GM08714 (cell line): ENCODE data around the gene TBC1D16.
"Not testable (repeated sequence)": the region's sequence is repeated elsewhere in the genome, so short reads cannot be mapped to it uniquely, and the experiment has no call there.

Experiments used
- H3K4me3 ChIP-seq: fragments of 200-500 bp; sonication (Bioruptor generic); 2 replicates; pipeline ENCODE4 v1.5.1; 2014; ENCODE audit warnings: mild to moderate bottlenecking, low read length, inconsistent platforms
- ZNF274 ChIP-seq: IDR thresholded peaks from 2 replicates; pipeline ENCODE4 v1.6.1; 2012; ENCODE audit warnings: mild to moderate bottlenecking, low read depth, low read length

The TBC1D16 gene

DNA sequence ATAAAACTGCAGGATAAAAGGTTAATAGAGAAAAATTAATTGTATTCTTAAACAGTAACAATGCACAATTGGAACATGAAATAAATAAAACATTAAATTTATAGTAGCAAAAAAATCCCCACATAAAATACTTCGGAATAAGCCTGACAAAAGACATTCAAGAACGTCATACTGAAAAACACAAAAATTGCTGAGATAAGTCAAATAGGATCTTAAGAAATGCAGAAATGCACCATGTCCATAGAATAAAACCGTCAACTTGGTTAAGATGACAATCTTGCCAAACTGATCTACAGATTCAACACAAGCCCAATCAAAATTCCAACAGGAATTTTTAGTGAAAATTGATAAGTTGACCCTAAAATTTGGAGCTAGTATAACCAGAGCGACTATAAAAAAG is 76.6 kb downstream of the TBC1D16 start:
- no peak overlapping the region for H3K4me3 ChIP-seq
- no peak for TF ChIP-seq ZNF274

DNA sequence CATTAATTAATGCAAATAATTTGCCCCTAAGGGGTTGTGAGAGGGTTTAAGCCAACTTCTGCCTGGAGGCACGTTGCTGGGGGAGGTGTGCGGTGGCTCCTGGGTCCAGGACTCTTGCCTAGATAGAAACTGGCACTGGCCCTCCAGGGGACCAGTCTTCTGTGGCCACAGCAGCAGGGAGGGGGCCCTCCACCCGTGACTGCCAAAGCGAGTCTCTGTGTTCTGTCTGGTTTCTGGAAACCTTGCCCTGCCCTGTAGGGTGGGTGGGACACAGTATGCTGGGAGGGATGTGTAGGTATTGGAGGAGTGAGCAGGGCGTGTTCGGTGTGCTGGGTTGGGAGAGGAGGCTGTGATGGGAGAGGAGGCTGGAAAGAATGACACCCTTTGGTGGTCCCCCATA is 78.8 kb downstream of the TBC1D16 start:
- no peak overlapping the region for H3K4me3 ChIP-seq
- TF ChIP-seq ZNF274 = no peak

DNA sequence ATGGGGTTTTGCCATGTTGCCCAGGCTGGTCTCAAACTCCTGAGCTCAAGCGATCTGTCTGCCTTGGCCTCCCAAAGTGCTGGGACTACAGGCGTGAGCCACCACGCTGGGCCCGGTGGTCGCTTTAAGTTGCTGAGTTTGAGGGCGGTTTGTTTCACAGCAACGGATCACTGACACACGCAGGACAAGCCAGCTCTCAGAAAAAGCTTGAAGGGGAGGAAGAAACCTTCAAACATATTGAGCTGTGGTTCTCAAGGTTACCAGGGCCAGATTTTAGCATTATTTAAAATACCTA is 79.3 kb downstream of the TBC1D16 start:
- H3K4me3 ChIP-seq = not testable (repeated sequence)

DNA sequence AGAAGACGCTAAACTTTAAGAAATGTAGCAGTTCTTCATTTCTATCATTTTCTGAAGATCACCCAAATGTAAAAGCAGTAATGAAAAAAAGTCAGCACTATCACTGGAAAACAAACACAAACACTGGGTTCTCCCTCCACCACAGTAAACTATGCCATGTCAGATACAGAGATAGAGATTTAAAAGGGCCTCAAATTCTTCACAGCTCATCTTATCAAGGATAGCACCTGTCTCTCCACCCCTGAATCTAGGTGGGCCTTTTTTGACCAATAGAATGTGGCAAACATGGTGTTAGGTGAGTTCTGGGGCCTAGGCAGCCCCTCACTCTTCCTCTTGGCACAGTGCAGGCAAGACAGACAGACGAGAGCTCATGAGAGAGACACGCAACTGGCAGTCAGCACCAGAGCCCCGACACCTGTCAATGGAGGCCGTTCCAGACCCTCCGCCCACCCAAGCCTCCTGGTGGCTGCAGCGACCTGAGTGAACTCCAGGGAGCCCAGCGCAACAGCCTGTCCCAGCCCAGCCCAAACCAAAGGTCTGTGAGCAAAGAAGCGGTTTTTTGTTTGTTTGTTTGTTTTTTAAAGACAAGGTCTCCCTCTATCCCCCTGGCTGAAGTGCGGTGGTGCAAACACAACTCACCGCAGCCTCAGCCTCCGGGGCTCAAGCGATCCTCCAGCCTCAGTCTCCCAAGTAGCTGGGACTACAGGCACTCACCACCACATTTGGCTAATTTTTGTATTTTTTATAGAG is 79.8 kb downstream of the TBC1D16 start:
- no peak for TF ChIP-seq ZNF274
- H3K4me3 ChIP-seq = no peak overlapping the region

DNA sequence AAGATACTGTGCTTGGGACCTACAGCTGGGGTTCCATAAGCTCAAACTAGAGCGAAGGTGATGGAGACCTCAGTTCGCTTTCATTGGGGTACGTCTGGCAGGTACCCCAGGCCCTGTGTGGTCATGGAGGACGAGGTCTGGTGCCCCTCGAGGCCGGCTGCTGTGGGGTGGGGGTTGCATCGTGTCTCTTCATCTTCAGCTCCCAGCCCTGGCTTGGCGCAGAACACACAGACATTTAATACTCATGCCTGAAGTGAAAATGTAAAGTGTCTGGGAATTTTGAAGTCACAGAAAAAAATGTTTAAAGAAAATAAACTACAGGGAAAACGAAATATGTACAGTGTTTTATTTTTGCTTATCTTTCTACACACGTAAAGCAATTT is 80.5 kb downstream of the TBC1D16 start:
- no peak for TF ChIP-seq ZNF274
- no peak overlapping the region for H3K4me3 ChIP-seq

DNA sequence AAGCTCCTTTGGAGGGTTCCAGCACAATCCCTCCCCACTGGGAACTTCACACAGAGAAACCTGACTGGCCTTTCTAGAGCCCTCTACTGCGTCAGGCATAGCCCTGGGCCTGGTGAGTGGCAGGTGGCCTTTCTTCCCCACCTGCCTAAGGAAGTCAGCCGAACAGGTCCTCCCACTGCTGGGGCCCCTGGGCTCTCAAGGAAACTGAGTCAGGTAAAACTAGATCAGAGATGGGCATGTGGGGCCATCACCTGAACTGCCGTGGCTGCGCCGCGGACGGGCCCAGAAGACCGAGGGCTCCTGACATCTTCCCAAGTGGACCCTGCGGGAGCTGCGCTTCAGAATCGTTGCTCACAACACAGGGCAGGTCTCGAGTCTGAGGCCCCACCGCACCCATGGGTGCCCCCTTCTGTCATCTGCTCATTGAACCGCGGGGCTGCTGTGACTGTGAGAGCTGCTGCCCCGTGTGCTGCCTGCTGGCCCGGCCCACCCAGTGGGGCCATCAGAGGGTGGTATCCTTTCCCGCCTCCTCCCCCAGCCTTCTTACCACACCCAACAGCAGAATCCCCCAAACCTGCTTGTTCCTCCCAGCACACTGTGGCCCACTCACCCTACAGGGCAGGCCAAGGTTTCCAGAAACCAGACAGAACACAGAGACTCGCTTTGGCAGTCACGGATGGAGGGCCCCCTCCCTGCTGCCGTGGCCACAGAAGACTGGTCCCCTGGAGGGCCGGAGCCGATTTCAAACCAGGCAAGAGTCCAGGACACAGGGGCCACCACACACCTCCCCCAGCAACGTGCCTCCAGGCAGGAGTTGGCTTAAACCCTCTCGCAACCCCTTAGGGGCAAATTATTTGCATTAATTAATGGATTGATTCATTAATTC is 81.1 kb downstream of the TBC1D16 start:
- no peak for TF ChIP-seq ZNF274
- H3K4me3 ChIP-seq = no peak overlapping the region

DNA sequence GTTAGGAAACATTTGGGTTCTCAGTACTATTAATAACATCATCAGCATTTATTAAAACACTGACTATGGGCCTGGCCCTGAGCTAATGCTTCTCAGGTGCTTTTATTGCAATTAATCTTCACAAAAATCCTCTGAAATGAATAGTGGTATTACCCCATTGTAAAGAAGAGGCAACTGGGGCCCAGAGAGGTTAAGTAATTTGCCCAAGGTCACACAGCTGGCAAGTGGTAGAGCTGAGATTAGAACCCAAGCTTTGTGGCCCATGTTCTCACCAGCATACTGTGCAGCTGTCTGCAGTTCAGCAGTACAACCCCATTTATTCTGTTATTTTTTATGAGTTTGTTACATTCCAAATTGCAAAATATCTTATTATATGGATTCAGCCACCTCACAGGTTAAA is 82.3 kb downstream of the TBC1D16 start:
- TF ChIP-seq ZNF274 = no peak
- H3K4me3 ChIP-seq = no peak overlapping the region

DNA sequence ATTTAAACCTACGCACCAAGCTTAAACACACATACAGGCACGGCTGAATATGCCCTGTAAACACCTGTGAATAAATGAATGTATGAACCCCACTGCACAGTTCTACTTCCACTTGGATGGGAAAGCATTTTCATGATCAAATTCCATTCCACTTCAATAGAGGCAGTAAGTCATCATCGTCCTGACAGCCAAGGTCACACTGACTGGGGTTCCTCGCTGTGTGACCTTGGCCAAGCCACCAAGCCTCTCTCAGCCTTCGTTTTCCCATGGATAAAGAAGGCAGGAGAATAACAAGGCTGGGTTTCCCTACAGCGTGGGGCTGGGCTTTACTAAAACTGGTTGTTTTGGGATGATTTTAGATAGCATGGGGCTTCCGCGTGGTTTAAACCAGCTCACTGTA is 82.8 kb downstream of the TBC1D16 start:
- H3K4me3 ChIP-seq = no peak overlapping the region
- TF ChIP-seq ZNF274 = no peak

DNA sequence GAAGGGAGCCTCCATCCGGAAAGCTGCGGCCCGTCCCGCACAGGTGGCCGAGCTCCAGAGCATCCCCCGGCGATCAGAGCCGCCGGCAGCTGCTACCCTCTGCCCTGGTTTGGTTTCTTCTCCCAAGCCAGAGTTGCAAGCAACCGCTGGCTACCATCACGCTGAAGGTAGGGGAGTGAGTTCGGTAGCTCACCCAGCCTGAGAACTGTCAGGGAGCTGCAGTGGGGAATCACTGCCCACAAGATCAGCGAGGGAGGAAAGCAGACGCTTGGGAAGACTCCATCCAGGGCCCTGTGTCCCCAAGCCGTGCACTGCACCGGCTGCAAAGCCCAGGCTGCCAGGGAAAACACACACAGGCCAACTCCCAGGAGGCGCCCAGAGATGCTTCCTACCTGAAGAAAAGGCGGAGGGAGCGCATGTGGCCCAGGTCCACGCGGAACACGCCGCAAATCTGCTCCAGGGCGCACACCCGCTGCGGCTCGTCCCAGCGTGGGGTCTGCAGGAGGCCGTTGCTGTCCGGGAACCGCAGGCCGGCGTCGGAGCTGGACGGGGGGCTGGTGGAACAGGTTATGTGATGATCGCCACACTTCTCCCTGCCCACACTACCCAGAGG is 83.3 kb downstream of the TBC1D16 start:
- H3K4me3 ChIP-seq = no peak overlapping the region
- TF ChIP-seq ZNF274 = no peak

DNA sequence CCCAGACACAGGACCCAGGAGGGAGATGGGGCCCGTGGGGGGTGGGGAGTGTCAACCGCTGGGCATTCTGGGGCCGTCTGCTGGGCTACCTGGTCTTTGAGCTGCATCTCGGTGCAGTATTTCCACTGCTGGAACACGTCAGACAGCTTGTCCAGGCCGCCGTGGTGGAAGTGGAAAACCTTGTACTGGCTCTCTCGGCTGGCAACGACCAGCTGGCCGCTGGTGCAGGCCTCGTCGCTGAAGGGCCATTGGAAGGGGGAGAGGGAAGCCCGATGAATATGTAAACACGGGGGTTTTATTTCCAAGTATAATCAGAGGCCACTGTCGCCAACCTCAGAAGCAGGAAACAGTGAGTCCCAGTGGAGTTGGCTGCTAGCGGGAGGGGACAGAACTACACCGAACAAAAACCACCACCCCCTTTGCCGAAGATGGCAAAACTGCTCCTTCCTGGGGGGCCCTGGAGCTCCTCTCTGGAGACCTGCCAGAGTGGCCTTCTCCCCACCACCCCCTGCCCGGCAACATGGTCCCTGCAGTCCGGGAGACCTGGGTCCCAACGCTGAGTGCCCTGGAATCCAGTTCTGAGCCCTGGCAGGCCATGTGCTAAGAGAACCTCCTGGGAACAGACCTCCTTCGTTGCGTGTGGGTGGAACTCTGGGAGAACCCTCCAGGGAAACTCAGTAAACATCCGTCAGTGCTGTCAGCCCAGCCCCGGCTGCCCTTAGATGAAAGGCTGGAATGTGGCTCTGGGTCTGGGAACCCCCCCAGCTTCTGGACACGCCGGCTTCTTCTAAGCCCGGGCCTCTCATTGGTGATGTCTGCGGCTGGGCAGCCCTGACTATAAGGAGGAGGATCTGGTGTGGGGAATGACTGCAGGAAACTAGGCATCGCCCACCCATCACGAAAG is 84.1 kb downstream of the TBC1D16 start:
- no peak for TF ChIP-seq ZNF274
- no peak overlapping the region for H3K4me3 ChIP-seq

DNA sequence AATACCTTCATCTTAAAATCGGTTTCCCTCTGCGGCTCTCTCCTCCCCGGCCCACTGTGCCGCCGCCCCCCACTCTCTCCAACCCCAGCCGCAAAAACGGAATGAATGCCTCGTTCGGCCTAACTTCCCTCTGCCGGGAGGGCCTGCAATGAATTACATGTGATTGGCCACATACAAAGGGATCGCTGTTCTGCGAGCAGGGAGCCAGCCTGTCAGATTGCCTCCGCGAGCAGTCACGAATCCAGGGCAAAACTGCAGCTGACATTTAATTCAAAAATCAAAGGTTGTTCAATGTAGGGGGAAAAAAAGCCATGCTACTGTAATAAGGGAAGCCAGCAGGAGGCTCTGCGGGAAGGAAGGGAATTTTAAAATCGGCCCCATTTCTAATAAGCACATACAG is 84.9 kb downstream of the TBC1D16 start:
- no peak overlapping the region for H3K4me3 ChIP-seq
- no peak for TF ChIP-seq ZNF274

DNA sequence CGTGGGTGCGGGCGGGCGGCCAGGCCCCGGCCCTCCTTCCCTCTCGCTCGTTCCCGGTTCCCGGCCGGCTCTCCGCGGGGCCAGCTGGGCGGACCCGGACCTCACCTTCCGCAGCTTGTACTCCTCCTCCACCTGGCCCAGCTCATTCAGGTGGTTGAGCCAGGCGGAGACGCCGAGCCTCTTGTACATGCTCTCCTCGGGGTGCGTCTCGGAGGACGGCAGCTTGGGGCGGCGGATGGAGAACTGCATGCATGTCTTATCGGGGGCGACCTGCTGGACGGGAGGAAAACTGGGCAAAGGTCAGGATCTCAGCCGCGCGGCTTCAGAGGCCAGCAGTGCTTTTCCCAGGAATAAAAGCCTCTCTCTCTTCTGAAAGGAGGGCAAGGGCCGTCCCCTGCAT is 85.4 kb downstream of the TBC1D16 start:
- no peak overlapping the region for H3K4me3 ChIP-seq
- TF ChIP-seq ZNF274 = no peak

DNA sequence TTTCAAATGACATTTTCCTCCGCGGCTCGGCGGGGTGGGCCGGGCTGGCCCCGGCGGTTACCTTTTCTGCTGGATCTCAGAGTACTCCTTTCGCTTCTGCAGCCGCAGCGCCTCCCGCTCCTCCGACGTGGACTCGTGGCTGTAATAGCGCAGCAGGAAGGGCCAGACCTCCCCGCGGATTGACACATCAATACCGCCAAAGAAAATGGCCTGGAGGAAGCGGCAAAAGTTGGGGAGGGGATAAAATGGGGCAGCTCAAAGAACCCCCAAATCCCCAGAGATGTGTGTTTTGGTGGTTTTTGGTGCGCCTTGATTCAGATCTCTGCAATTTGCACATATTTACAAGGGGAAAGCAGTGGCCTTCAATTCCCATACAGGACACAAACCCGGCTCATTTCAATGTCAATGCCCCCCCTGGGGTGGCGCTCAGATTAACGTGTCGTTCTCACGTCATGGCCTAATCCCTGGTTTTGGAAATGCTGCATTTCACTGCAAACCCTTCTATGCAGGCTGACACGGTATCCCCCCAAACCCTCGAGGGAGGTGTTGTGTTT is 85.9 kb downstream of the TBC1D16 start:
- no peak overlapping the region for H3K4me3 ChIP-seq
- TF ChIP-seq ZNF274 = no peak
